GM19193 (cell line): Measurements from ENCODE around the gene ADD3.

Experiments used
- POLR2A ChIP-seq: IDR thresholded peaks from 4 replicates; pipeline ENCODE4 v1.6.1; 2011; ENCODE audit not compliant: insufficient read depth, insufficient read length; ENCODE audit errors: extremely low read depth

The ADD3 gene

GRCh38 chr10:110007701-110008517, at the start of gene ADD3:
Gene ADD3 (plus strand): TSS chr10:110007984. CDS start chr10:110100654, 92,670 bp downstream.
- TF ChIP-seq POLR2A = peak; percentile 72

- TF ChIP-seq POLR2A = no peak
Measured at GRCh38 chr10:109958059-109958458, 49.7 kb upstream of the ADD3 start.

GRCh38 chr10:109959259-109960145, 48.3 kb upstream of the ADD3 start:
- no peak for TF ChIP-seq POLR2A

GRCh38 chr10:109960682-109961081, 47.1 kb upstream of the ADD3 start:
- no peak for TF ChIP-seq POLR2A

- TF ChIP-seq POLR2A = no peak
Measured at GRCh38 chr10:109961174-109962001, 46.4 kb upstream of the ADD3 start.

- TF ChIP-seq POLR2A = no peak
Measured at GRCh38 chr10:109962247-109962646, 45.5 kb upstream of the ADD3 start.

GRCh38 chr10:109963439-109963838, 44.3 kb upstream of the ADD3 start:
- TF ChIP-seq POLR2A = no peak

- no peak for TF ChIP-seq POLR2A
Measured at GRCh38 chr10:109964318-109964717, 43.5 kb upstream of the ADD3 start.

GRCh38 chr10:109966961-109967738, 40.6 kb upstream of the ADD3 start:
- TF ChIP-seq POLR2A = no peak

- TF ChIP-seq POLR2A = no peak
Measured at GRCh38 chr10:109967739-109968088, 40.1 kb upstream of the ADD3 start.

- TF ChIP-seq POLR2A = no peak
Measured at GRCh38 chr10:109968953-109969759, 38.6 kb upstream of the ADD3 start.

GRCh38 chr10:109969760-109970346, 37.9 kb upstream of the ADD3 start:
- TF ChIP-seq POLR2A = no peak

GRCh38 chr10:109971634-109972033, 36.1 kb upstream of the ADD3 start:
- TF ChIP-seq POLR2A = no peak
